Testis (tissue), 2 donors: Measurements from ENCODE around the gene CCDC137.

Source experiments
- CTCF ChIP-seq, 3 experiments: fragments of 450-650 bp in 2 of 3; fragments of 200-600 bp in 1 of 3; sonication (generic) in 1 of 3; IDR thresholded peaks; one replicate each; pipeline ENCODE4 v1.5.1; 2016 to 2019; ENCODE audit warnings: antibody characterized with exemption in 3 of 3, mild to moderate bottlenecking in 2 of 3, moderate library complexity in 1 of 3
- POLR2A ChIP-seq: fragments of 450-650 bp; IDR thresholded peaks from one replicate; pipeline ENCODE4 v1.6.1; 2017; ENCODE audit warnings: antibody characterized with exemption, mild to moderate bottlenecking, moderate library complexity

DNA sequence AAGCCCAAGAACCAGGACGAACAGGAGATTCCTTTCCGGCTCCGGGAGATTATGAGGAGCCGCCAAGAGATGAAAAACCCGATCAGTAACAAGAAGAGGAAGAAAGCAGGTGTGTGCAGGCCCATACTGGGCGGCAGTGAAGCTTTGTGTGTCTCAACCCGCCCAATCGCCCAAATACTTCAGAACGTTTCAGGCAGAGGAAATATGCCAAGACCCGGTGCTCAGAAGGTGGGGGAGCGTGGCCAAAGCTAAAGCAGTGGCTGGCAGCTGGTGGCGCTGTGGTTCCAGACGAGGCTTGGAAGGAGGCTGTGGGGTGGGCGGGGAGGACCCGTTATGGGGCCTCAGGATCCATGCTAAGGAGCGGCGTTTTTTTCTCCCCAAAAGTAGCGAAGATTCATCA is 1.2 kb downstream of the CCDC137 start:
- TF ChIP-seq CTCF (IDR thresholded peaks at IDR 0.05) (no peak), POLR2A (no peak)
